ENCODE measurements around the gene GNB1.
"Not testable (repeated sequence)": the region's sequence is repeated elsewhere in the genome, so short reads cannot be mapped to it uniquely, and the experiment has no call there.

Gene GNB1

GRCh38 chr1:1857096-1857703 lies 33.7 kb downstream of the GNB1 start:
- TF ChIP-seq CTCF (IDR thresholded peaks at IDR 0.05; ENCODE audit: extremely low read depth, missing control alignments) = no peak
- DNase-seq (ENCODE audit: low spot score) = no peak

GRCh38 chr1:1856161-1856560 lies 34.7 kb downstream of the GNB1 start:
- not testable (repeated sequence) for DNase-seq (ENCODE audit: low spot score)

- TF ChIP-seq CTCF (IDR thresholded peaks at IDR 0.05; ENCODE audit: extremely low read depth, missing control alignments) = no peak
- no peak for DNase-seq (ENCODE audit: low spot score)
Measured at GRCh38 chr1:1853593-1854257, 37.2 kb downstream of the GNB1 start.

- no peak for DNase-seq (ENCODE audit: low spot score)
- no peak for TF ChIP-seq CTCF (IDR thresholded peaks at IDR 0.05; ENCODE audit: extremely low read depth, missing control alignments)
Measured at GRCh38 chr1:1852619-1853414, 38.1 kb downstream of the GNB1 start.

GRCh38 chr1:1847890-1848289 lies 43.0 kb downstream of the GNB1 start:
- DNase-seq (ENCODE audit: low spot score) = no peak
- TF ChIP-seq CTCF (IDR thresholded peaks at IDR 0.05; ENCODE audit: extremely low read depth, missing control alignments) = no peak

GRCh38 chr1:1847061-1847850 lies 43.6 kb downstream of the GNB1 start:
- no peak for TF ChIP-seq CTCF (IDR thresholded peaks at IDR 0.05; ENCODE audit: extremely low read depth, missing control alignments)
- DNase-seq (ENCODE audit: low spot score) = no peak

- DNase-seq (ENCODE audit: low spot score) = no peak
- TF ChIP-seq CTCF (IDR thresholded peaks at IDR 0.05; ENCODE audit: extremely low read depth, missing control alignments) = no peak
Measured at GRCh38 chr1:1846386-1846918, 44.4 kb downstream of the GNB1 start.
